Activated CD4-positive, alpha-beta T cell treated with anti-CD3 and anti-CD28 coated beads, Interleukin-2, amount 10 ng/mL, durations not matched to agents 24 days and 14 days (primary cell): ENCODE results near the gene TTBK1. TPM values are rescaled to one million over a fixed set of nuclear protein-coding genes. Genes with fewer than 3 reads are reported as not detected.

ENCODE experiments used
- DNase-seq: peaks from one replicate; pipeline ENCODE4 v3.0.0; 2022
- H3K27ac Mint-ChIP-seq: one replicate; pipeline ENCODE4 v1.8.0; 2022; ENCODE audit warnings: mild to moderate bottlenecking, mixed read lengths
- H3K27me3 Mint-ChIP-seq: one replicate; pipeline ENCODE4 v1.8.0; 2022; ENCODE audit warnings: mixed read lengths
- H3K36me3 Mint-ChIP-seq: one replicate; pipeline ENCODE4 v1.8.0; 2022; ENCODE audit warnings: low read depth, mild to moderate bottlenecking, mixed read lengths
- H3K4me1 Mint-ChIP-seq: one replicate; pipeline ENCODE4 v1.8.0; 2021; ENCODE audit warnings: mixed read lengths
- H3K4me3 Mint-ChIP-seq: one replicate; pipeline ENCODE4 v1.8.0; 2022; ENCODE audit warnings: mild to moderate bottlenecking, moderate library complexity, mixed read lengths
- H3K9me3 Mint-ChIP-seq: one replicate; pipeline ENCODE4 v1.8.0; 2021; ENCODE audit warnings: mixed read lengths
- intact Hi-C: fragments of 100-400 bp; cut with micrococcal nuclease; formaldehyde crosslinking; loops from one replicate; pipeline ENCODE4 v1.15.1; 2023
- total RNA-seq: library from RNA; stranded (reverse); gene quantifications from 2 replicates; pipeline ENCODE4 v1.2.3, GENCODE V29; 2022

The TTBK1 gene
- total RNA-seq, 1 donor from 2014 or later: 0.72 TPM

DNA sequence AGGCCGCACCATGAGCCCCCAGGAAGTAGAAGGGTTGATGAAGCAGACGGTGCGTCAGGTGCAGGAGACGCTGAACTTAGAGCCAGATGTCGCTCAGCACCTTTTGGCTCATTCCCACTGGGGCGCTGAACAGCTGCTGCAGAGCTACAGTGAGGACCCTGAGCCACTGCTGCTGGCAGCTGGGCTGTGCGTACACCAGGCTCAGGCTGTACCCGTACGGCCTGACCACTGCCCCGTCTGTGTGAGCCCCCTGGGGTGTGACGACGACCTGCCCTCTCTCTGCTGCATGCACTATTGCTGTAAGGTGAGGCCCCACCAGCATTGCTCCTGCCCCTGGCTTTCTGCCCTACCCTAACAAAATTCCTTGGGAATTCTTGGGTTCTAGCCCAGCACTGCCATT lies 27.1 kb upstream of the TTBK1 start:
- intact Hi-C loops: no loop called here
- no peak overlapping the region for H3K4me3 Mint-ChIP-seq
- H3K36me3 Mint-ChIP-seq: peaks cover 38% of the 10 kb centered on the region
- H3K9me3 Mint-ChIP-seq: no peaks in the 10 kb centered on the region
- no peak for DNase-seq
- no peaks in the 10 kb centered on the region for H3K27me3 Mint-ChIP-seq
- no peak overlapping the region for H3K27ac Mint-ChIP-seq
- H3K4me1 Mint-ChIP-seq: no peaks in the 10 kb centered on the region

DNA sequence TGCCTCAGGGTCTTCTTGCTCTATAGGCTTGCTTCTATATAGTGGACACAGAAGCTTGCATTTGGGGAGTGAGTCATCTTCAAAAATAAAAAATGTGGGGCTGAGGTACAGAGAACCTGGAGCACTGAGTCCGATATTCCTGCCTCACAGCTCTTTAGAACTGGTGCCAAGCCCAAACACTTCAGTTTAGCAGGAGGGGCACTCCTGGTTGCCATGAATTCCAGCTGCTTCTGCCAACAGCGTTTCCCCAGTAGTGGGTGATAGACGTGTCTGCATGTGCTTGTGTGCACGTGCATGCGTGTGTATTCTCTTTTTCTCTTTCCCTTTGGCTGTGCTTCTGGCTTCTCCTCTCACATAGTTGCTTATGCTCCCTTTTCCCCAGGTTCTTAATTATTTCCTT lies 25.9 kb upstream of the TTBK1 start:
- Mint-ChIP-seq H3K4me1 (peaks cover 6% of the 10 kb centered on the region), H3K4me3 (no peak overlapping the region), H3K9me3 (no peaks in the 10 kb centered on the region), H3K36me3 (peaks cover 42% of the 10 kb centered on the region), H3K27ac (peak overlapping the region; percentile 6), H3K27me3 (no peaks in the 10 kb centered on the region)
- intact Hi-C loops: no loop called here
- no peak for DNase-seq

DNA sequence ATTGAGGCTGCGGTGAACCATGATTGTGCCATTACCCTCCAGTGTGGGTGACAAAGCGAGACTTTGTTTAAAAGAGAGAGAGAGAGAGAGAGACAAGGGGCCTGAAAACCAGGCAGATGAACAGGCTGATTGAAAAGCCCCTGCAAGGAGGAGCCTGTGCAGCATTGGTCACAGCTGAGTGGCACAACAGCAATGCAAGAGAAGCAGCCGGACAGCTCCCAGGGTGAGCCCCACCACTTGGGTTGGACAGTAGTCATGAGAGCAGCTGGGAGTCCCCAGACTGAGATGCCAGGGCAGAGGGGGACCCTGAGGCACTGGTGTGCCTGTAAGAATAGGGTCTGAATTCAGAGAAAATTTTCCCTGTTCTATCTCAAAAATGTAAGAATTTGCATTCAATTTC lies 24.2 kb upstream of the TTBK1 start:
- intact Hi-C loops: no loop called here
- H3K9me3 Mint-ChIP-seq: no peaks in the 10 kb centered on the region

DNA sequence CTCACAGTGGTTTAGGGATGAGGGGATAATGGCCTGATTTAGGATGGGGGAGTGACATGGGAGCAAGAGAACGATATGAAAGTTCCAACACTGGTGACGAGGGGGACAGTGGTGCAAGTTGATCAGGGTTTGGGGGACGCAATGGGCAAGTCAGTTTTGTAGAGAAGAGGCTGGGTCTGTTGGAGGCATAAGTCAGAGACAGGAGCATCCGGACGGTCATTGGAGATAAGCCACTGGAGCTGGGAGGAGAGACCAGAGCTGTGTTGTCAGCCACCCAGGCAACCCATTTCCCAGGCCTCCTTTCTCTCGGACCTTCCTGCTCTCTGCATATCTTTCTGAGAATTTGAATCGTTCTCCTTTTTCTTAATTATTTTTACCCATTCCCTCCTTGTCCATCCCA lies 23.5 kb upstream of the TTBK1 start:
- no peak for DNase-seq
- H3K27me3 Mint-ChIP-seq: no peaks in the 10 kb centered on the region
- no peak overlapping the region for H3K4me3 Mint-ChIP-seq
- H3K4me1 Mint-ChIP-seq: peaks cover 20% of the 10 kb centered on the region
- H3K36me3 Mint-ChIP-seq: peaks cover 57% of the 10 kb centered on the region
- peak overlapping the region; percentile 12 for H3K27ac Mint-ChIP-seq
- intact Hi-C loops: no loop called here
- no peaks in the 10 kb centered on the region for H3K9me3 Mint-ChIP-seq

More for the DNA sequence above, 24.2 kb upstream of the TTBK1 start:
- Mint-ChIP-seq H3K4me1 (peaks cover 14% of the 10 kb centered on the region), H3K4me3 (no peak overlapping the region), H3K27me3 (no peaks in the 10 kb centered on the region), H3K36me3 (peaks cover 52% of the 10 kb centered on the region), H3K27ac (no peak overlapping the region)
- no peak for DNase-seq

DNA sequence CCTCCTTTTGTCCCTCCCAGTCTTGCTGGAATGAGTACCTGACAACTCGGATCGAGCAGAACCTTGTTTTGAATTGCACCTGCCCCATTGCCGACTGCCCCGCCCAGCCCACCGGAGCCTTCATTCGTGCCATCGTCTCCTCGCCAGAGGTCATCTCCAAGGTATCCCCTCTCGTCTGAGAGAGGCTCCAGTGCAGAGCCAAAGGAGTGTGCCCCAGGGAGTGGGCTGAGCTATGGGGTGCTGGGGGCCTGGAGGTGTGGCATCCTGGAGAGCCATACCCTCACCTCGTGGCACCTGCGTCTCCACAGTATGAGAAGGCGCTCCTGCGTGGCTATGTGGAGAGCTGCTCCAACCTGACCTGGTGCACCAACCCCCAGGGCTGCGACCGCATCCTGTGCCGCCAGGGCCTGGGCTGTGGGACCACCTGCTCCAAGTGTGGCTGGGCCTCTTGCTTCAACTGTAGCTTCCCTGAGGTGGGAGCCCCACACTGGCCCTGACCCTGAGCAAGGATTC lies 22.8 kb upstream of the TTBK1 start:
- no peak for DNase-seq
- H3K9me3 Mint-ChIP-seq: no peaks in the 10 kb centered on the region
- no peaks in the 10 kb centered on the region for H3K27me3 Mint-ChIP-seq
- H3K4me3 Mint-ChIP-seq: no peak overlapping the region
- intact Hi-C loops: no loop called here
- H3K4me1 Mint-ChIP-seq: peaks cover 25% of the 10 kb centered on the region
- H3K27ac Mint-ChIP-seq: no peak overlapping the region
- peaks cover 58% of the 10 kb centered on the region for H3K36me3 Mint-ChIP-seq

DNA sequence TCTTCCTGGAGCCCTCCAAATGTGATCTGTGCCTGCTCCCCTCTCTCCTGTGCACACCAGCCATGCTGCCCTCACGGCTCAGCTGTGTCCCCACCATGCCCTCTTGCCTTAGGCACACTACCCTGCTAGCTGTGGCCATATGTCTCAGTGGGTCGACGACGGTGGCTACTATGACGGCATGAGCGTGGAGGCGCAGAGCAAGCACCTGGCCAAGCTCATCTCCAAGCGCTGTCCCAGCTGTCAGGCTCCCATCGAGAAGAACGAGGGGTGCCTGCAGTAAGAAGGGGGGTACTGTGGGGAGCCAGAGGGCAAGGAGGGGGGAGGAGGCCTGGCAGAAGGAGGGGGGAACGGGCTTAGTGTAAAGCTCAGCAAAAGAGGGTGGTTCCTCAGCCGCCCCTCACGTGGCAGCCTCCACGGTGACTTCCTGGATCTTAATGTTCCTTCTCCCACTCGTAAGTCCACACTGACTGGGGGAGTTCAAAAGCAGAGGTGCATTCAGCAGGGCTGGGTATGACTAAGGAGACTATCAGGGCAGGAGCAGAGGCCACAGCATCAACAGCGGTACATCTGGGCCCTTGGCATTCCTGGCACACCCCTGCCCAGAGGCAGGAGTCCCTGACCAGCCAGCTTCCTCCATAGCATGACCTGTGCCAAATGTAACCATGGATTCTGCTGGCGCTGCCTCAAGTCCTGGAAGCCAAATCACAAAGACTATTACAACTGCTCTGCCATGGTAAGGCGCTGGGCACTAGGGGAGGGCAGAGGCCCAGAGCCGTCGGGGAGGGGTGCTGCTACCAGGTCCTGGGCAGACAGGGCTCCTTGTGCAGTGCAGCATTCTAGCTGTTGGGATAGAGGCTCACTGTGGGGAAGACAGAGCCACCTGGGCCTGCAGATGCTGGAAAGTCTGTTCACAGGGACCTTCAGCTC lies 22.0 kb upstream of the TTBK1 start:
- Mint-ChIP-seq H3K27ac (peak overlapping the region; percentile 54), H3K4me3 (peak overlapping the region; percentile 0), H3K4me1 (peaks cover 31% of the 10 kb centered on the region), H3K36me3 (peaks cover 59% of the 10 kb centered on the region), H3K27me3 (no peaks in the 10 kb centered on the region), H3K9me3 (no peaks in the 10 kb centered on the region)
- no peak for DNase-seq
- intact Hi-C loops: no loop called here

DNA sequence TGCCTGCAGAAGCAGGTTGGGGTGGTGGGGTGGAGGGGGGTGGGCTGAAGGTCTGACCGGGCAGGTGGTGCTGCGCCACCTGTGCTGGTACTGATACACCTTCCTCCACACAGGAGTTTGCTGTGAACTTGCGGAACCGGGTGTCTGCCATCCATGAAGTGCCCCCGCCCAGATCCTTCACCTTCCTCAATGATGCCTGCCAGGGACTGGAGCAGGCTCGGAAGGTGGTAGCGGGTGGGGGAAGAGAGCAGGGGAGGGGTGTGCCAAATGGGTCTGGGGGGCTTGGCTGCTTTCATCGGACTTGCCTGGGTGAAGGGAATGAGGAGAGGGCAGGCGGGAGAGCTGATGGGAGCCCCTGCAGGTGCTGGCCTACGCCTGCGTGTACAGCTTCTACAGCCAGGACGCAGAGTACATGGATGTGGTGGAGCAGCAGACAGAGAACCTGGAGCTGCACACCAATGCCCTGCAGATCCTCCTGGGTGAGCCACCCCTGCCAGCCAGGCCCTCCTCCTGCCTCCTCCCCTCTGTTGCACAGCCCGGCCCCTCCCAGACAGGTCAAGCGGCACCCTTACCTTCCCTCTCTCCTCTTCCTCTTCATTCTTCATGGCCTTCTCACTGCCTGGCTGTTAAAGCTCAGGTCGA lies 20.7 kb upstream of the TTBK1 start:
- Mint-ChIP-seq H3K27ac (peak overlapping the region; percentile 67), H3K4me1 (peaks cover 35% of the 10 kb centered on the region), H3K36me3 (peaks cover 59% of the 10 kb centered on the region), H3K27me3 (no peaks in the 10 kb centered on the region), H3K4me3 (peak overlapping the region; percentile 16), H3K9me3 (no peaks in the 10 kb centered on the region)
- intact Hi-C loops: no loop called here
- no peak for DNase-seq

DNA sequence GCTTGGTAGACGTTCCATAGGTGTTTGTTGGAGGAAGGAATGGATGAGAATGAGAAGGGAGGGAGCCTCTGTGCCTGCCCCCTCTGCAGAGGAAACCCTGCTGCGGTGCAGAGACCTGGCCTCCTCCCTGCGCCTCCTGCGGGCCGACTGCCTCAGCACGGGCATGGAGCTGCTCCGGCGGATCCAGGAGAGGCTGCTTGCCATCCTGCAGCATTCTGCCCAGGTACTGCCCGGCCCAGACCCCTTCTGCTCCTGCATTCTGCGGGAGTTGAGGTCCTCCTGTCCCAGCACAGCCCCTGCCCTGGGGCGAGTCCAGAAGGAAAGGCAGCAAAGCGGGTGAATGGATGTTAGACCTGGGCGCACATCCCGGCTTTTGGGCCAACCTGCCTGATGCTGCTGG lies 20.1 kb upstream of the TTBK1 start:
- peak overlapping the region; percentile 97 for H3K27ac Mint-ChIP-seq
- peaks cover 35% of the 10 kb centered on the region for H3K4me1 Mint-ChIP-seq
- no peaks in the 10 kb centered on the region for H3K27me3 Mint-ChIP-seq
- H3K4me3 Mint-ChIP-seq: peak overlapping the region; percentile 16
- DNase-seq: no peak
- peaks cover 56% of the 10 kb centered on the region for H3K36me3 Mint-ChIP-seq
- no peaks in the 10 kb centered on the region for H3K9me3 Mint-ChIP-seq
- intact Hi-C loops: no loop called here

DNA sequence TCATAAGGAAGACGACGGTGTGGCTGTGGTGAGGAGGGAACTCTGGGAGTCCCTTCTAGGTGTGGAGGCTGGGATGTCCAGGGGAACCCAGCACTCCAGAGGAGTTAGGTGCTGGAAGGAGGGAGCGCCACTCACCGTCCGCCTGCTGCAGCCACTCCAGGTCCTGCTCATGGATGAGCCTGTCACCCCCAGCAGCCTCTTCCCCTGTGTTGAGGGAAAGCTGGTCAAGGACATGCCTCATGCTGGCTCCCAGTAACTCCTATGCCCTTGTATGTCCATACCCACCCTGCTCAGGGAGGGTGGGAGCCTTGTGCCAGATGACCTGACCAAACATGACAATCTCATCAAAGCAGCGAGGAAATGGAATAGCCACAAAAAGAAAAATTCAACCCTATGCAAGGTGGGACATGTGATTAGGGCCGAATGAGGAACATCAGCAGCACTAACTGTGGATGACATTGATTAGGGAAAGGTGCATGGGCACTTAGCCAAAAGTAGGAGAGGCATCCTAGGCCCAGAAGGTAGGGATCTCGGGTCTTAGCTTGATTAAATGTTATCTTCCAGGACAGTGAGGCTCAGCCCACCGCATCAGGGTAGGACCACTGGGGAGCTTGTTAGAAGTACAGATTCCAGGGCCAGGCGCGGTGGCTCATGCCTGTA lies 17.0 kb upstream of the TTBK1 start:
- intact Hi-C loops: loop anchor here (5.0 kb wide), 1 partner anchor 36 kb away; no protein-coding TSS in a partner anchor
- no peak for DNase-seq
- Mint-ChIP-seq H3K27ac (peak overlapping the region; percentile 57), H3K27me3 (peaks cover 4% of the 10 kb centered on the region), H3K9me3 (no peaks in the 10 kb centered on the region), H3K4me3 (peak overlapping the region; percentile 55), H3K4me1 (peaks cover 43% of the 10 kb centered on the region), H3K36me3 (peaks cover 41% of the 10 kb centered on the region)

DNA sequence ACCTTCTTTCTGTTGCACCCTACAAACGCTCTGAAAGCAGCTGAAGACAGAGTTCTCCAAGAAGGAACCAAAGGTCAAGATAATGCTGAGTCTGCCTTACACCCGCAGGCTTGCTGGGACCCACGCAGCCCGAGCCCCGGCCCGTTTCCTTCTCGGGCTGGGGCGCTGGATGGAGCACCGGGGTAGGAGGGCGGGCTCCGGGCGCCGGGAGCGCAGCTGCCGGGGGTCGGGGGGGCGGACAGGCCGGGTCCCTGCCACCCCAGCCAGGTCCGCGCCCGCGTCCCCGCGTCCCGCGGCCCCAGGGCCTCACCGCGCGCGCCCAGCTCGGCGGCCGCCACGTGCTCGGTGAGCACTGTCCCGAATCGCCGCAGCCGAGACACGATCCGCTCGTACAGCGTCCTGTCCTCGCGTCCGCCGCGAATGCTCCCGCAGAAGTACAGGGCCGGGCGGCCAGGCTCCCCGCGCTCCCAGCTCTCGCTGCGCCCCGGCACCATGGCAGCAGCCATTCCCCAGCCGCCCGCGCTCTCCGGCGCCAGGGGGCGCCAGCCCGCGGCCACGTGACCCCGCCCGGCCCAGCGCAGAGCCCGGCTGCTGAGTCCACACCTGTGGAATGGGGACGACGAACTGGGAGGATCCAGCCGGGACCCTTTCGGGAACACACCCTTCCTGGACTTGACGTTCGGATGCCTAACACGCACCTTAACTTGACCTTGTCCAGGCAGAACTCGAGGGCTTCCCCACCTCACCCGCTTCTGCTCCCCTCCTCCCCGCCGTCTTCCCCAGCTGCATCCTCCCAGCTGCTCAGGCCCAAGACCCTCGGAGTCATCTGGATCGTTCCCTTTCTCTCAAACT lies 14.1 kb upstream of the TTBK1 start, which contains the start of gene DNPH1:
TSS of gene DNPH1 (minus strand) at position 531 of the 852 bp plus-strand sequence. CDS start at position 506, 25 bp downstream.
- H3K4me1 Mint-ChIP-seq: peaks cover 31% of the 10 kb centered on the region
- intact Hi-C loops: loop anchor here (5.0 kb wide), 1 partner anchor 33 kb away; no protein-coding TSS in a partner anchor
- no peaks in the 10 kb centered on the region for H3K9me3 Mint-ChIP-seq
- H3K4me3 Mint-ChIP-seq: peak within 1 kb of the TSS; percentile 92
- H3K27me3 Mint-ChIP-seq: peaks cover 16% of the 10 kb centered on the region
- H3K36me3 Mint-ChIP-seq: peaks cover 23% of the 10 kb centered on the region
- H3K27ac Mint-ChIP-seq: peak within 1 kb of the TSS; percentile 92
- peak; percentile 96 for DNase-seq

DNA sequence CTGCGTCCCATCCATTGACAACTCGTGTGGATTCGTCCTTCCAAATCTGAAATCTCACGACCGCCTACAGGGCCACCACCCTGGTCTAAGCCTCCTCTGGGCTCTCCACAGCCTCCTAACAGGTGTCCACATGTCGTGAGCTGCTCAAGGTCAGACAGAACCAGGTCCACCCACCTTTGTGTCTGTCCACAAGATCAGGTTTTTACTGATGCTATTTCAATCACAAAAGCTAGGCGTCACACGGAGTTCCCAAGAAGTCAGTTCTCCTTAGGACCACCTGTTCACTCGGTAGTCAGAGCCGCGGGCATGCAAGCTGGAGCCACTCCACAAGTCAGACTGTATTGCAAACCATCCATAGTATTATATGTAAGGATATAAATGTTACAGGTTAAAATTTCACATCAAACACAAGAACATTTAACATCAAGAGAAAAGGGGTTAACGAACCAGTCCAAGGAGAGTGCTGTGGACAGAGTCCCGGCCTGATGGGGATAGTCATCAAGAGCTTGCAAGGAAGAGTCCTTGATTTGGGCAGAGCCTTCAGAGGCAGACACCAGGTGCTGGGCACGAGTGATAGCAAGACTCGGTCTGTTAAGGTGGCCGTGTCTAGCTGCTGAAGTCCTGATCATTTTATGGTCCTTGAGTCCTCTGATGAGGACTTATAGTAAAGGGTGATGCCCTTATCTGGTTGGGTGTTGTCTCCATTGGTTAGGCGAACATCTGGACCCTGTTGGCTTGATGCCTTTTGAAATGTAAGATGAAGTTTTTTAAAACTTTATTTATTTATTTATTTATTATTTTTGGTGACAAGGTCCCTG lies 13.3 kb upstream of the TTBK1 start:
- H3K36me3 Mint-ChIP-seq: peaks cover 18% of the 10 kb centered on the region
- H3K27ac Mint-ChIP-seq: peak overlapping the region; percentile 89
- no peaks in the 10 kb centered on the region for H3K9me3 Mint-ChIP-seq
- DNase-seq: no peak
- H3K4me3 Mint-ChIP-seq: peak overlapping the region; percentile 92
- intact Hi-C loops: loop anchor here (5.0 kb wide), 1 partner anchor 32 kb away; no protein-coding TSS in a partner anchor
- H3K4me1 Mint-ChIP-seq: peaks cover 25% of the 10 kb centered on the region
- H3K27me3 Mint-ChIP-seq: peaks cover 16% of the 10 kb centered on the region

DNA sequence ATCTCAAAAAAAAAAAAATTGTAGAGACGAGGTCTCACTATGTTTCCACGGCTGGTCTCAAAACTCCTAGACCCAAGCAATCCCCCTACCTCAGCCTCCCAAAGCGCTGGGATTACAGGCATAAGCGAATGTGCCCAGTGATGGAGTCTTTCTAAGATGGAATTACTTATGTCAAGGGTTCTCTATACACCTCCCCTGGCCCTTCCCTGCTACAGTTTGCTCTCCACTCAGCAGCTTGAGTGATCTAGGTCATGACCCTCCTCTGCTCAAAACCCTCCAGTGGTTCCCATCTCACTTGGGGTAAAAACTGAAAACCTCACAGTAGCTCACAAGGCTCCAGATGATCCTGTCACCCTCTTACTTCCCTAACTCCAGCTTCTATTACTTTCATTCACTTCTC lies 12.2 kb upstream of the TTBK1 start:
- H3K4me1 Mint-ChIP-seq: peaks cover 17% of the 10 kb centered on the region
- H3K27me3 Mint-ChIP-seq: peaks cover 20% of the 10 kb centered on the region
- no peak for DNase-seq
- H3K36me3 Mint-ChIP-seq: peaks cover 11% of the 10 kb centered on the region
- H3K27ac Mint-ChIP-seq: no peak overlapping the region
- H3K9me3 Mint-ChIP-seq: no peaks in the 10 kb centered on the region
- H3K4me3 Mint-ChIP-seq: no peak overlapping the region
- intact Hi-C loops: no loop called here
